ENCODE results near the gene OVOL3.
"Not testable (repeated sequence)": the region's sequence is repeated elsewhere in the genome, so short reads cannot be mapped to it uniquely, and the experiment has no call there.

Gene OVOL3

GRCh38 chr19:36120984-36121358 lies 10.0 kb downstream of the OVOL3 start:
- no peak for TF ChIP-seq CTCF (conservative IDR thresholded peaks at IDR 0.05; ENCODE audit: low read depth)
- POLR2A ChIA-PET (ENCODE audit: low non-redundant PET): no interaction called here
- H3K27ac ChIP-seq: no peak overlapping the region
- CTCF ChIA-PET: no interaction called here
- no peak for DNase-seq (ENCODE audit: low spot score)

- no peak overlapping the region for H3K27ac ChIP-seq
- no peak for DNase-seq (ENCODE audit: low spot score)
- POLR2A ChIA-PET (ENCODE audit: low non-redundant PET): no interaction called here
- CTCF ChIA-PET: no interaction called here
- TF ChIP-seq CTCF (conservative IDR thresholded peaks at IDR 0.05; ENCODE audit: low read depth): no peak
Measured at GRCh38 chr19:36121486-36122124, 10.7 kb downstream of the OVOL3 start.

GRCh38 chr19:36125557-36125956 lies 14.6 kb downstream of the OVOL3 start:
- no peak for TF ChIP-seq CTCF (conservative IDR thresholded peaks at IDR 0.05; ENCODE audit: low read depth)
- ChIA-PET POLR2A (ENCODE audit: low non-redundant PET) (no interaction called here), CTCF (no interaction called here)

GRCh38 chr19:36128392-36128736 lies 17.4 kb downstream of the OVOL3 start:
- peak overlapping the region; percentile 97 for H3K27ac ChIP-seq
- no peak for DNase-seq (ENCODE audit: low spot score)
- ChIA-PET POLR2A (ENCODE audit: low non-redundant PET) (interaction anchor here (0.6 to 0.9 kb wide), 3 partner anchors 9 to 27 kb away, joined by 3 to 4 read pairs (median 4); partner anchors contain the start of gene CAPNS1), CTCF (interaction anchor here (0.6 to 2.9 kb wide), 9 partner anchors 14 to 82 kb away, joined by 3 to 32 read pairs (median 5); no protein-coding TSS in a partner anchor)
- no peak for TF ChIP-seq CTCF (conservative IDR thresholded peaks at IDR 0.05; ENCODE audit: low read depth)

More at GRCh38 chr19:36125557-36125956, 14.6 kb downstream of the OVOL3 start:
- no peak overlapping the region for H3K27ac ChIP-seq
- DNase-seq (ENCODE audit: low spot score): no peak

GRCh38 chr19:36131221-36131620 lies 20.3 kb downstream of the OVOL3 start:
- peak overlapping the region; percentile 75 for H3K27ac ChIP-seq
- POLR2A ChIA-PET (ENCODE audit: low non-redundant PET): interaction anchor here (0.7 to 1.0 kb wide), 2 partner anchors 32 to 42 kb away, joined by 7 to 8 read pairs; no protein-coding TSS in a partner anchor
- DNase-seq (ENCODE audit: low spot score); CTCF ChIA-PET: not testable (repeated sequence)

- DNase-seq (ENCODE audit: low spot score): not testable (repeated sequence)
- ChIA-PET CTCF (interaction anchor here (0.6 kb wide), 1 partner anchor 37 kb away, joined by 4 read pairs; no protein-coding TSS in a partner anchor), POLR2A (ENCODE audit: low non-redundant PET) (interaction anchor here (0.7 kb wide), 1 partner anchor 1183 kb away, joined by 4 read pairs; no protein-coding TSS in a partner anchor)
- peak overlapping the region; percentile 98; the same call in 1 of the 2 replicates for H3K27ac ChIP-seq
Measured at GRCh38 chr19:36134867-36135266, 23.9 kb downstream of the OVOL3 start.

- TF ChIP-seq CTCF (conservative IDR thresholded peaks at IDR 0.05; ENCODE audit: low read depth): no peak
- ChIA-PET POLR2A (ENCODE audit: low non-redundant PET) (interaction anchor here (0.6 to 0.8 kb wide), 2 partner anchors 9 to 23 kb away, joined by 4 read pairs; no protein-coding TSS in a partner anchor), CTCF (no interaction called here)
- peak overlapping the region; percentile 98 for H3K27ac ChIP-seq
- DNase-seq (ENCODE audit: low spot score): peak; percentile 91
Measured at GRCh38 chr19:36136964-36137686, 26.2 kb downstream of the OVOL3 start.

Data from RWPE1 (cell line).